HG02678 (cell line): Measurements from ENCODE around the gene CLTA.
A peak's percentile ranks its signal among the peaks of the same experiment; 100 is the strongest.

Experiments used
- ATAC-seq: cut with Tn5 transposase; IDR thresholded peaks from one replicate; pipeline ENCODE4 v1.9.1; 2021; ENCODE audit warnings: mild to moderate bottlenecking, moderate library complexity; ENCODE audit not compliant: unreplicated experiment

CLTA gene

DNA sequence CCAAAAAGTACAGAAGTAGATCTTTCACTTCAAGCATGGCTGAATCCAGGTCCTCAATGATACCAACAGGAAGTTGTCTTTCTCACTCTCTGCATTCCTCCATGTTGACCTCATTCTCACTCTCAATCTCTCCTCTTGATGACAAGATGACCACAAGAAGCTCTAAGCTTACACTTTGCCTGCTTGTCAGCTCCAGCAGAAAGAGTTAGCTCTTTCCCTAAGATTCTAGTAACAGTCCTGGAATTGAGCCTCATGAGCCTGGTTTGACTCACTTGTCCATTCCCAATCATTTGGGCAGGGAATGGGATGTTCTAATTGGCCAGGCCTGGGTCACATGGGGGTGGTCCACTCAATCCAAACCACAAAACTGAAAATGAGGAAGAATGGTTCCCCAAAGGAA is 3.3 kb upstream of the CLTA start:
- ATAC-seq = no peak

DNA sequence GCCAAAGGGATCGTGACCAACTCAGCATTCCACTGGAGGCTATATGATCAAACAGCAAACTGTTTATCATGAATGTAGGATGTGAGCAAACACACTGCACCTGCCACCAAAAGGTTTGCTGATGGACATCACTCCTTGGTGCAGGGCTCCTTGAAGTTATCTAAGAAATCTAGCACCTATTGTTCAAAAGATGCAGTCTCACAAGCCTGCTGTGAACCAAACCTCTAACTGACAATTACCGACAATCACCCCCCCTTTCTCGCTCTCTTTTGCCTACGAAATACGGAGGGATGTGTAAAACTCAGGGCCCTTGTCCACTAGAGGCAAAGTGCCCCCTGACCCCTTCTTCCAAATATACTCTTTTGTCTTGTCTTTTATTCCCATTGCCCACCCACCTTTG is 2.5 kb upstream of the CLTA start:
- ATAC-seq = no peak

DNA sequence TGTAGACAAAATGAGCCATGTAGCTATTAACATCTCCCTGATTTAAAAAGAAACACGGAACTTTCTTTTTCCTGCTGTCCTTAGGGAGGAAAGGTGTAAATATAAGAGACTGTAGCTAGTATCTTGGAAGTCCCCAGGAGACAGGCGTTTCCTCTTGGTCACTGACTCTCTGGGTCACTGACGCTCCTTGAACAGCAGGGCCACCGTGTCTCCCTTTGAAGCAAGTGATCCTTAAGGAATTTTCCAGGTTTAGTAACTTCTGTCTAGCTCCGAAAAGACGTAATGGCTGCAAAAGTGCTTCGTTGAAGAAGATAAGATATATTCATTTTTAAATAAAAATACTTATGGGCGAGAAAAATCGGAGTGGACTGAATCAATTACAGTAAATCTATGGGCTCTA is 745 bp upstream of the CLTA start:
- ATAC-seq = no peak

GRCh38 chr9:36191290-36191645 is 547 bp downstream of the CLTA start:
- ATAC-seq = peak; percentile 6

DNA sequence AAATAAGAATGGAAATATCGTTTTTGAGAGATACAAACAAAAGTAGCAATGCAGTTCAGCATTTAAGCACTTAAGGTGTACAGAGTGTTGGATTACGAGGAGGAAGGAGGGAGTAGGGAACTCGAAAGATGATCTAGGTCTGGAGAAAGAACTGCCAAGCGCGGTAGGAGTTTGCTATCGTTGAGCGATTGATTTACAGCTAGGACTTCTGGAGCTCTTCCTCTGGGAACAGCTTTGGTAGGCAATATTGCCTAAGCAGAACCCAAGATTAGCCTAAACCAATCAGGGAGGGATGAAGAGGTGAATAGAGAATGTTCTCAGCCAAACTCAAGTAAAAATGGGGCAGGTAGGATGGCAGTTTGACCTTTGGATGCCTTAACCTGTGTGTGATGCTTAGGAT is 965 bp downstream of the CLTA start:
- ATAC-seq = no peak

- no peak for ATAC-seq
Measured at GRCh38 chr9:36192196-36192595, 1.5 kb downstream of the CLTA start.

DNA sequence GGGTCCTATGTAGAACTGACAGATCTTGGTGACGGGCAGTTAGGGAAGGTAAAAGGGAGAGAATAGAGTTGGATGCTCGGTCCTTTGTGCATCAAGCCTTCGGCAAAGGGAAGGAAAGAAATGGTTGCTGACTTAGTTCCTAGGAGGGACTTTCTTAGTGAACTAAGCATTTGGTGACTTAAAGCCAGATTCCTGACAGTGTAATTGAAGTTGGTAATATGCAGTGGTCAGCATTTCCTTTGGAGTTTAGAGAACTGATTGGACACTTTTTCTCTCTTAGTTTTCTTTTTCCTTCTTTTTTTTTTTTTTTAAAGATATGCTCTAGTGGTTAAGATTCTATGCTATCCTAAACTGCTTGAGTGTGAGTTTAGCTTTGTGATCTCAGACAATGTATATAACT is 2.3 kb downstream of the CLTA start:
- no peak for ATAC-seq

- ATAC-seq = no peak
Measured at GRCh38 chr9:36194326-36195000, 3.7 kb downstream of the CLTA start.

GRCh38 chr9:36204906-36205547 is 14.3 kb downstream of the CLTA start:
- no peak for ATAC-seq

GRCh38 chr9:36207016-36207415 is 16.3 kb downstream of the CLTA start:
- ATAC-seq = no peak

GRCh38 chr9:36207546-36208012 is 16.9 kb downstream of the CLTA start:
- ATAC-seq = no peak

DNA sequence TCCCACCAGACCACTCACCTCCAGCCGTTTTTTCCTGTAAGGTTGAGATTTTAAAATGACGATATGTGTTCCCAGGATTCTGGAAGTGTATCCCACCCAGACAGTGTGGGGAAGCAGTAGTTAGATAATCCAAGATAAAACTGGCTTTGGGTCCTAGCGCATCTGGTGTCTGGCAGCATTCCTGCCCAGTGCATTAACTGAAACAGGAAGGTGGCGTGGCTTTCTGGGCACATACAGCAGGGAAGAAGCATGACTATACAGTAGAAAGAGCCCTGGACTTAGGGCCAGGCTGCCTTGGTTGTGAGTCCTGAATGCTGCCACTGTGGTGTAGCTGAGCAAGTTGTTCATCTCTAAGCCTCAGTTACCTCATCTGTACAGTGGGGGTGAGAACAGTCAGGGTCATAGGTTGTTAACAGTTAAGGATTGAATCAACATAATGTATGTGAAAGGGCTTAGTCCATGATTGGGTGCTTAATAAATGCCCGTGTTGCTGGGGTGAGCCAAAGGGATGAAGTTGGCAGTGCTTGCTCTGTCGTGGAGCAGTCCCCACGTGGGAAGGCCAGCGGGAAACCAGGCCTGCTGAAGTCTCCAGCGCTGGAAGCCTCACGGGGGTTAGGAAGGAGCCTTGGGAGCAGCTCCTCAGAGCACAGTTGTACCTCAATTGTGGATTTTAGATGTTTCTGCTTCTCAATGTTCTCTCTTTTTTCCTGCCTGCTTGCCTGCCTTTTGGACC is 18.0 kb downstream of the CLTA start:
- ATAC-seq = no peak

- no peak for ATAC-seq
Measured at GRCh38 chr9:36210722-36211121, 20.0 kb downstream of the CLTA start.

DNA sequence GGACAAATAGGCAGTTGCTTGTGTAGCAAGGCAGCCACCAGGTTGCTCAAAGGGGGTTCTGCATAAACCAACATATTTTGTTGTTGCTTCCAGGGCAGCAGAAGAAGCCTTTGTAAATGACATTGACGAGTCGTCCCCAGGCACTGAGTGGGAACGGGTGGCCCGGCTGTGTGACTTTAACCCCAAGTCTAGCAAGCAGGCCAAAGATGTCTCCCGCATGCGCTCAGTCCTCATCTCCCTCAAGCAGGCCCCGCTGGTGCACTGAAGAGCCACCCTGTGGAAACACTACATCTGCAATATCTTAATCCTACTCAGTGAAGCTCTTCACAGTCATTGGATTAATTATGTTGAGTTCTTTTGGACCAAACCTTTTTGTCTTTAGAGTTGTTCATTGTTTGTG is 20.8 kb downstream of the CLTA start:
- ATAC-seq = no peak

DNA sequence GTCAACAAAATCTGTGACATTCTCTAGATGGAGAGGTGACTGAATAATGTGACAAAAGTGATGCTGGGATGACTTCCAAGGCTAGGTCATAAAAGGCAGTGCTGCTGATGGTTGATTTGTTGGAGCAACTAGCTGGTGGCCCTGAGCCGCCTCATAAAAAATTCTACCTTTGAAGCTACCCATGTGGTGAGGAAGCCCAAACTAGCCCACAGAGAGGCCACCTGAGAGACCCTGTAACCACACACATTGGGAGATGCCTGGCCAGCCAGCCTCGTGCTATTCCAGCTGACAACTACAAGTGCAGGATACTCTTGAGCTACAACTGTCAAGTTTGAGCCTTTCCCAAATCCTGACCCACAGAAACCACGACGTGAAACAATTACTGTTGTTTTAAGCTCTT is 22.7 kb downstream of the CLTA start:
- ATAC-seq = no peak

GRCh38 chr9:36213989-36214388 is 23.3 kb downstream of the CLTA start:
- no peak for ATAC-seq

DNA sequence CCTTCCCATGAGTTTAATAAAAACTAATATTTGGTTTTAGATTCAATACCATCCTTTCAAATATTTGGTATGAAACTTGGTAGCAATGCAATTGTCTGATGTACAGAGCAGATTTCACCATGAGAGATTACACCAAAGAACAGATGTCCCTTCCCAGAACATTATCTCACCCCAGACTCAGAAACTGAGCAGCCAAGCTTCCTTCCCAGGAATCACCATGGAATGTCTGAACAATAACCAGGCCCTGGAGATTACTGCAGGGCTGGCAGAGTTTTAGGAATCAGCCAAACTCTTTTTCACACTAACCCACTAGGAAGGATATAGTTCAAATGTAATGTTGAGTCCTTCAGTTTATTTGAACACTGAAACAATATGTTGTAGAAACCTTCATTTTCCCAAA is 23.9 kb downstream of the CLTA start:
- ATAC-seq = no peak

- ATAC-seq = no peak
Measured at GRCh38 chr9:36217256-36217968, 26.7 kb downstream of the CLTA start.

GRCh38 chr9:36218011-36218410 is 27.3 kb downstream of the CLTA start:
- no peak for ATAC-seq

DNA sequence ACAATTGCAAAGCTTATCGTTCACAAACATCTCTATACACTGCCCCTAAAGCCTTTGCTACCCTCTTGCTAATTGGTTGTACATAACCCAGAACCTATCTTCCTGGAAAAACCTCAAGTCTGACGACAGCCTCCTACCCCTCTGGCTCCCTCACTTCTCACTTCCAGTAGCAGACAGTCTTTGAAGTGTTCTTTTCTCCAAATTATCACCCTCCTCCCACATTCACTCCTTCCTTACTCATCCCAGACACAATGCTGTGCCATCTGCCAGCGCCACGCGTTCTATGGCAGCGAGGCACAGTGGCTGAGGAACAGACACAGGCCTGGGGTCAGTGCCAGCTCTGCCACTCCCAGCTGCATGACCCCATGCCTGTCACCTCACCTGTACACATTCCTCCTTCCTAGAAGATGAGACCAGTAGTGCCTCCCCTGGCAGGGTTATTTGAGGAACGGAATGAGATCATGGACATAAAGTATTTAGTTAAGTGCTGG is 27.7 kb downstream of the CLTA start:
- no peak for ATAC-seq

GRCh38 chr9:36221667-36222066 is 30.9 kb downstream of the CLTA start:
- ATAC-seq = no peak
